Endothelial cell of umbilical vein (primary cell): ENCODE data around the gene SPRED2.

ENCODE experiments used
- CTCF ChIP-seq, 2 donors: IDR thresholded peaks; 1 replicate in 1 of 2; 2 replicates in 1 of 2; pipeline ENCODE4 v1.5.1; 2011; ENCODE audit warnings: low read length in 2 of 2, mild to moderate bottlenecking in 2 of 2, moderate library complexity in 2 of 2, control low read depth in 1 of 2, inconsistent platforms in 1 of 2, low read depth in 1 of 2; ENCODE audit not compliant: insufficient read depth in 1 of 2; ENCODE audit errors: extremely low read depth in 1 of 2
- EZH2 ChIP-seq: IDR thresholded peaks from 2 replicates; pipeline ENCODE4 v1.6.1; 2012; ENCODE audit warnings: borderline replicate concordance, low read depth, mild to moderate bottlenecking, moderate library complexity, low read length, inconsistent platforms; ENCODE audit not compliant: severe bottlenecking
- FOS ChIP-seq: IDR thresholded peaks from 2 replicates; pipeline ENCODE4 v1.6.1; 2011; ENCODE audit warnings: mild to moderate bottlenecking, low read length, moderate library complexity, borderline replicate concordance; ENCODE audit not compliant: insufficient read depth
- JUN ChIP-seq: IDR thresholded peaks from 2 replicates; pipeline ENCODE4 v1.6.1; 2011; ENCODE audit warnings: borderline replicate concordance, low read depth; ENCODE audit not compliant: insufficient read length, insufficient read depth
- MAX ChIP-seq: IDR thresholded peaks from 2 replicates; pipeline ENCODE4 v1.6.1; 2011; ENCODE audit not compliant: insufficient read depth, insufficient read length
- POLR2A ChIP-seq: IDR thresholded peaks from 2 replicates; pipeline ENCODE4 v1.6.1; 2012; ENCODE audit warnings: low read depth, mild to moderate bottlenecking, control low read depth, low read length

GRCh38 chr2:65334714-65335113, 97.7 kb downstream of the SPRED2 start:
- TF ChIP-seq JUN (no peak), FOS (no peak), CTCF (IDR thresholded peaks at IDR 0.05; ENCODE audit: extremely low read depth in 1 of 2, insufficient read depth in 1 of 2, low read depth in 1 of 2, low read length in 2 of 2) (no peak), POLR2A (no peak), MAX (no peak), EZH2 (no peak)
